Neuronal stem cell (in vitro differentiated cells): ENCODE measurements around the gene TLDC2. TPM values are rescaled to one million over a fixed set of nuclear protein-coding genes. Genes with fewer than 3 reads are reported as not detected.

Source experiments
- DNase-seq: peaks from one replicate; pipeline ENCODE4 v3.0.0-alpha.2; 2013; ENCODE audit warnings: low spot score
- H2AFZ ChIP-seq: one replicate; pipeline ENCODE4 v1.6.1; 2013; ENCODE audit warnings: mild to moderate bottlenecking, low read length, inconsistent platforms
- H2AK5ac ChIP-seq: 2 replicates; pipeline ENCODE4 v1.6.1; 2013; ENCODE audit warnings: low read depth, mild to moderate bottlenecking, inconsistent platforms, low read length, moderate library complexity, mixed read lengths
- H2BK120ac ChIP-seq: 2 replicates; pipeline ENCODE4 v1.6.1; 2013; ENCODE audit warnings: low read depth, mild to moderate bottlenecking, inconsistent platforms, low read length, moderate library complexity, mixed read lengths
- H2BK12ac ChIP-seq: one replicate; pipeline ENCODE4 v1.6.1; 2013; ENCODE audit warnings: low read length, inconsistent platforms
- H2BK15ac ChIP-seq: 2 replicates; pipeline ENCODE4 v1.6.1; 2013; ENCODE audit warnings: mild to moderate bottlenecking, low read length, inconsistent platforms, mixed read lengths
- H2BK5ac ChIP-seq: one replicate; pipeline ENCODE4 v1.6.1; 2013; ENCODE audit warnings: inconsistent platforms, mild to moderate bottlenecking, low read length, moderate library complexity
- H3K14ac ChIP-seq: one replicate; pipeline ENCODE4 v1.6.1; 2013; ENCODE audit warnings: low read length, inconsistent platforms
- H3K18ac ChIP-seq: 2 replicates; pipeline ENCODE4 v1.6.1; 2013; ENCODE audit warnings: low read length, inconsistent platforms
- H3K23ac ChIP-seq: 2 replicates; pipeline ENCODE4 v1.6.1; 2013; ENCODE audit warnings: low read depth, mild to moderate bottlenecking, mixed read lengths, low read length, inconsistent platforms; ENCODE audit not compliant: poor library complexity
- H3K27ac ChIP-seq: replicated peaks from 3 replicates; pipeline ENCODE4 v1.5.1; 2013; ENCODE audit warnings: low read length, inconsistent platforms
- H3K27me3 ChIP-seq, 3 experiments: 2 replicates each; pipeline ENCODE4 v1.6.1; 2013; ENCODE audit warnings: low read length in 3 of 3, mild to moderate bottlenecking in 2 of 3, inconsistent platforms in 1 of 3, low read depth in 1 of 3, mixed read lengths in 1 of 3, moderate library complexity in 1 of 3; ENCODE audit not compliant: control insufficient read depth in 3 of 3, insufficient read depth in 3 of 3
- H3K36me3 ChIP-seq, 2 donors: replicated peaks in 1 of 2; 2 replicates each; pipeline ENCODE4 v1.6.1; 2013; ENCODE audit warnings: low read length in 2 of 2; ENCODE audit not compliant: control insufficient read depth in 2 of 2, insufficient read depth in 2 of 2
- H3K4ac ChIP-seq: 2 replicates; pipeline ENCODE4 v1.6.1; 2013; ENCODE audit warnings: inconsistent platforms, mild to moderate bottlenecking, low read length, moderate library complexity
- H3K4me1 ChIP-seq, 2 donors: 1 replicate in 1 of 2; 2 replicates in 1 of 2; pipeline ENCODE4 v1.6.1; 2013; ENCODE audit warnings: low read length in 2 of 2, low read depth in 1 of 2; ENCODE audit not compliant: control insufficient read depth in 2 of 2, insufficient read depth in 1 of 2
- H3K4me2 ChIP-seq: one replicate; pipeline ENCODE4 v1.6.1; 2013; ENCODE audit warnings: mild to moderate bottlenecking, low read length, inconsistent platforms; ENCODE audit not compliant: insufficient read depth, poor library complexity, severe bottlenecking
- H3K4me3 ChIP-seq, 2 donors: 2 replicates each; pipeline ENCODE4 v1.5.1; 2013; ENCODE audit warnings: low read length in 2 of 2, mild to moderate bottlenecking in 2 of 2, inconsistent platforms in 1 of 2, moderate library complexity in 1 of 2
- H3K79me1 ChIP-seq: one replicate; pipeline ENCODE4 v1.6.1; 2013; ENCODE audit warnings: low read depth, mild to moderate bottlenecking, inconsistent platforms, low read length, moderate library complexity
- H3K9ac ChIP-seq: one replicate; pipeline ENCODE4 v1.6.1; 2013; ENCODE audit warnings: mild to moderate bottlenecking, low read depth, low read length, inconsistent platforms; ENCODE audit not compliant: poor library complexity
- H3K9me3 ChIP-seq, 2 donors: replicated peaks in 1 of 2; 2 replicates each; pipeline versions ENCODE3 to v1.6.1; 2013; ENCODE audit warnings: low read length in 2 of 2, mild to moderate bottlenecking in 2 of 2, inconsistent platforms in 1 of 2, low read depth in 1 of 2, mixed read lengths in 1 of 2, moderate library complexity in 1 of 2; ENCODE audit not compliant: control insufficient read depth in 2 of 2, insufficient read depth in 1 of 2
- H4K8ac ChIP-seq: one replicate; pipeline ENCODE4 v1.6.1; 2013; ENCODE audit warnings: low read depth, mild to moderate bottlenecking, inconsistent platforms, low read length, moderate library complexity
- H4K91ac ChIP-seq: one replicate; pipeline ENCODE4 v1.6.1; 2013; ENCODE audit warnings: low read length, low read depth, mild to moderate bottlenecking, inconsistent platforms; ENCODE audit not compliant: poor library complexity
- WGBS, 2 donors: extraction: QIAGEN DNeasy Blood & Tissue Kit; methylation state at CpG; one replicate each; pipeline ENCODE4 v1.1.7; 2013; ENCODE audit warnings: missing lambda C conversion rate in 2 of 2, mixed read lengths in 1 of 2; ENCODE audit not compliant: insufficient read length in 2 of 2, insufficient replicate concordance in 1 of 2; ENCODE audit errors: extremely low coverage in 2 of 2; 5-methylcytosine and 5-hydroxymethylcytosine counted together
- polyA plus RNA-seq, 2 experiments: library from polyadenylated mRNA; stranded (reverse); fragments of 200-250 nt; gene quantifications; one replicate each; pipeline ENCODE4 v1.2.3, GENCODE V29; 2013

TLDC2 gene
- polyA plus RNA-seq (2013, experiment 1 of 2) = 0.99 TPM
- 1.00 TPM for polyA plus RNA-seq (2013, experiment 2 of 2)

- Histone ChIP-seq H2AK5ac (peak within 1 kb of the TSS; percentile 20), H3K9ac (peak within 1 kb of the TSS; percentile 64), H3K14ac (no peak within 1 kb of the TSS), H2BK5ac (no peak within 1 kb of the TSS), H3K27me3 (peaks cover 0 to 11% (median 3%) of the 10 kb centered on the region in 3 experiments), H2BK15ac (peak within 1 kb of the TSS; percentile 3), H3K4me1 (no peaks in the 10 kb centered on the region), H2BK12ac (no peak within 1 kb of the TSS), H4K8ac (peak within 1 kb of the TSS; percentile 19), H3K36me3 (no peaks in the 10 kb centered on the region), H4K91ac (peak within 1 kb of the TSS; percentile 38), H3K9me3 (peaks cover 0 to 2% of the 10 kb centered on the region in 2 donors), H3K27ac (no peak within 1 kb of the TSS), H3K79me1 (no peaks in the 10 kb centered on the region), H2BK120ac (no peak within 1 kb of the TSS), H3K18ac (peak within 1 kb of the TSS; percentile 9), H2AFZ (peak within 1 kb of the TSS; percentile 35), H3K4me3 (no peak within 1 kb of the TSS), H3K4me2 (no peak within 1 kb of the TSS), H3K23ac (peak within 1 kb of the TSS; percentile 69), H3K4ac (no peak within 1 kb of the TSS)
- WGBS, 2 donors = no CpG with 5 or more reads among the region's 14 CpGs
- DNase-seq = no peak
Measured at GRCh38 chr20:36875702-36876472, at the start of gene TLDC2. Gene TLDC2 (plus strand): TSS chr20:36876138. CDS start chr20:36876175, 37 bp downstream.

GRCh38 chr20:36826554-36827244 lies 49.2 kb upstream of the TLDC2 start:
- Histone ChIP-seq H3K23ac (no peak overlapping the region), H4K91ac (no peak overlapping the region), H2BK5ac (no peak overlapping the region), H2AK5ac (no peak overlapping the region), H3K18ac (no peak overlapping the region), H2AFZ (no peak overlapping the region), H3K4me1 (peaks cover 0 to 7% of the 10 kb centered on the region in 2 donors), H3K14ac (no peak overlapping the region), H2BK12ac (no peak overlapping the region), H3K4me3 (no peak overlapping the region), H4K8ac (no peak overlapping the region), H3K4me2 (no peak overlapping the region), H3K36me3 (peaks cover 40 to 83% of the 10 kb centered on the region in 2 donors), H3K27ac (no peak overlapping the region), H3K27me3 (no peaks in the 10 kb centered on the region), H2BK15ac (no peak overlapping the region), H3K9me3 (no peaks in the 10 kb centered on the region), H2BK120ac (no peak overlapping the region), H3K9ac (no peak overlapping the region), H3K79me1 (peaks cover 8% of the 10 kb centered on the region), H3K4ac (no peak overlapping the region)
- no CpG with 5 or more reads among the region's 7 CpGs for WGBS, 2 donors
- DNase-seq = no peak

- no peak overlapping the region for H3K27ac ChIP-seq
- H2BK120ac ChIP-seq = no peak overlapping the region
- no peak overlapping the region for H2BK15ac ChIP-seq
- peaks cover under 1% of the 10 kb centered on the region in 2 donors for H3K4me1 ChIP-seq
- no peak overlapping the region for H2AK5ac ChIP-seq
- no peak overlapping the region for H2AFZ ChIP-seq
- no peaks in the 10 kb centered on the region for H3K27me3 ChIP-seq
- WGBS, 2 donors = no CpG with 5 or more reads among the region's 11 CpGs
- no peak overlapping the region for H3K18ac ChIP-seq
- no peak overlapping the region for H2BK5ac ChIP-seq
- H3K14ac ChIP-seq = no peak overlapping the region
- no peak overlapping the region for H3K23ac ChIP-seq
- no peak overlapping the region for H3K4ac ChIP-seq
- H4K8ac ChIP-seq = no peak overlapping the region
- H3K4me2 ChIP-seq = no peak overlapping the region
- H3K36me3 ChIP-seq = peaks cover 39 to 82% of the 10 kb centered on the region in 2 donors
- no peak overlapping the region for H3K4me3 ChIP-seq
- no peak overlapping the region for H3K9ac ChIP-seq
- no peaks in the 10 kb centered on the region for H3K9me3 ChIP-seq
- H3K79me1 ChIP-seq = peaks cover 8% of the 10 kb centered on the region
- no peak overlapping the region for H4K91ac ChIP-seq
- DNase-seq = no peak
- H2BK12ac ChIP-seq = no peak overlapping the region
Measured at GRCh38 chr20:36827541-36828279, 48.2 kb upstream of the TLDC2 start.
